Measurements from ENCODE around the gene OBI1.

OBI1 gene

DNA sequence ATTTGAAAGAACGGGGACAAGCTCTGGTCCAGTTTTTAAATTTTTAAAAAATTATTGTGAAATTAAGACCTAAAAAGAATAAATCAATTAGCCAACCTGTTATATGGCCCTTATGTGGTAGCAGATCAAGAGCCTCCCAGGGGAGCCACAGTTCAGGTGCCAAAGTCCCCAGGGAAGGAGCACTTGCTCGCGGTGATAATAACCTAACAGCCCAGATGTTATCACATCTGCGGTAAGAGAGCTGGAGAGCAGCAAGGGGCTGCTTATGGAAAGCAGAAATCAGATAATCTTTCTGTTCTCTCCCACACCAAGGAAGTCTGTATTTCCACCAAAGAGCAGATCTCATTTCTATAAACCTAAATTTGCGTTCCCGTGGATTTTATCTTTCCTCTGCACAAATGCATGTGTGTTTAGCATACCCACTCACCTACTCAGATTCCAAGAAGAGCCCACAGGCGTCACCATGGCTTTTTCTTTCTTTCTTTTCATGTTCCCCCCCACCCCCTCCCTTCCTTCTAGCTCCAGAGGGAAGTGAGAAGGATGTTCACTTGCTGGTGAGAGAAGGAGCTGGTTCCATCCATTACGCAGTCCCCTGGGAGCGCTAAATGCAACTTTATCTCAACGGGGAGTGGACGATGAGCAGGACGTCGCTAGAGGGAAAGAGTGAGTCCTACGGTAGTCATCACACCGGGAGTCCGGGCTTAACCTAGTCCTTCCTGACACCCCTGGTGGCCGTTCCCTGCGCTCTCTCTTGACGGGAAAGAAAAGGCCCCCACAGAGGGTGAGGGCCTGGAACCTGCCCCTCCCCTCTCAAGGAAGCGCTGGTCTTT lies 54.0 kb downstream of the OBI1 start:
- Histone ChIP-seq H3K4me1 (ENCODE audit: low read depth, poor library complexity, severe bottlenecking) (no peaks in the 10 kb centered on the region), H3K79me2 (ENCODE audit: insufficient read depth, low read depth) (no peaks in the 10 kb centered on the region), H3K36me3 (ENCODE audit: insufficient read depth) (no peaks in the 10 kb centered on the region), H3K9ac (no peak overlapping the region), H3K4me3 (IDR thresholded peaks at IDR 0.05; ENCODE audit: insufficient read depth, low read depth, low read length) (no peak overlapping the region), H3K27ac (no peak overlapping the region), H4K20me1 (ENCODE audit: insufficient read depth) (no peaks in the 10 kb centered on the region), H3K4me2 (no peak overlapping the region), H3K27me3 (ENCODE audit: insufficient read depth, low read depth) (no peaks in the 10 kb centered on the region), H2AFZ (ENCODE audit: low read depth) (no peak overlapping the region)
- TF ChIP-seq, protein P1, sequence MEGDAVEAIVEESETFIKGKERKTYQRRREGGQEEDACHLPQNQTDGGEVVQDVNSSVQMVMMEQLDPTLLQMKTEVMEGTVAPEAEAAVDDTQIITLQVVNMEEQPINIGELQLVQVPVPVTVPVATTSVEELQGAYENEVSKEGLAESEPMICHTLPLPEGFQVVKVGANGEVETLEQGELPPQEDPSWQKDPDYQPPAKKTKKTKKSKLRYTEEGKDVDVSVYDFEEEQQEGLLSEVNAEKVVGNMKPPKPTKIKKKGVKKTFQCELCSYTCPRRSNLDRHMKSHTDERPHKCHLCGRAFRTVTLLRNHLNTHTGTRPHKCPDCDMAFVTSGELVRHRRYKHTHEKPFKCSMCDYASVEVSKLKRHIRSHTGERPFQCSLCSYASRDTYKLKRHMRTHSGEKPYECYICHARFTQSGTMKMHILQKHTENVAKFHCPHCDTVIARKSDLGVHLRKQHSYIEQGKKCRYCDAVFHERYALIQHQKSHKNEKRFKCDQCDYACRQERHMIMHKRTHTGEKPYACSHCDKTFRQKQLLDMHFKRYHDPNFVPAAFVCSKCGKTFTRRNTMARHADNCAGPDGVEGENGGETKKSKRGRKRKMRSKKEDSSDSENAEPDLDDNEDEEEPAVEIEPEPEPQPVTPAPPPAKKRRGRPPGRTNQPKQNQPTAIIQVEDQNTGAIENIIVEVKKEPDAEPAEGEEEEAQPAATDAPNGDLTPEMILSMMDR (conservative IDR thresholded peaks at IDR 0.05; ENCODE audit: low read depth, low read length), result no peak

DNA sequence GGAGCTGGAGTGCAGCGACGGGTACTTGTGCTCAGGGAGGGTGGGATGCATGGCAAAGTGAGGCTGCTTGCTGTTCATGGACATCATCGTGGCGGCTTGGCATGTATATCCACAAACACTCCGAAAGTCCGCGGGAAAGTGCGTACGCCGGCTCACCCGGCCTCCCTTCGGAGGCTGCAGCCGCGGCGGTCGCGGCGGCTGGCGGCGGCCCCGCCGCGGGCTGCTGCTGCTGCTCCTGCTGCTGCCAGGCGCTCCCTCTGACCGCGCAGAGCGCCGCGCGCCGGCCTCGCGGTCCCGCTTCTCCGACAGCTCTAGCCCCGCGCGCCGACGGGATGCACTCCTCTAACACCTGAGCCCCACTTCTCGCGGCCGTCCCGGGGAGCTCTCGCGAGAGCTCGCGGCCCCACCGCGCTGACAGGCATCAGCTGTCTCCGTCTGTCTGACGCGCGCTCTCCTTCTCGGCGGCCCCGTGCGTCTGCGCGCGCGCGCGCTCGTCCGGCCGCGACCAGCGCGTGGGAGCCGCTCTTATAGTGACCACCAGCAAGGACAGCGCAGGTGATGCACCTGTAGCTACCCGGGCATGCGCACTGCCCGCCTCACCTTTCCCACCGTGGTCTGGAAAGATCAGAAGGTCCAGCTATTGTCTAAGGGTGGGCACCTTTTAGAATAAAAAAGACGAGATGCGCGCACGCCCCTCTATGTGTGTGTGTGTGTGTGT lies 55.6 kb downstream of the OBI1 start, which contains the start of gene POU4F1:
Gene POU4F1 (minus strand): TSS at position 313 of the 718 bp plus-strand sequence. CDS start 226 bp downstream, at position 87.
- Histone ChIP-seq H3K4me3 (IDR thresholded peaks at IDR 0.05; ENCODE audit: insufficient read depth, low read depth, low read length) (no peak within 1 kb of the TSS), H2AFZ (ENCODE audit: low read depth) (no peak within 1 kb of the TSS), H3K79me2 (ENCODE audit: insufficient read depth, low read depth) (no peaks in the 10 kb centered on the region), H3K27me3 (ENCODE audit: insufficient read depth, low read depth) (no peaks in the 10 kb centered on the region), H3K4me2 (no peak within 1 kb of the TSS), H3K9ac (no peak within 1 kb of the TSS), H3K36me3 (ENCODE audit: insufficient read depth) (no peaks in the 10 kb centered on the region), H3K4me1 (ENCODE audit: low read depth, poor library complexity, severe bottlenecking) (no peaks in the 10 kb centered on the region), H4K20me1 (ENCODE audit: insufficient read depth) (no peaks in the 10 kb centered on the region), H3K27ac (no peak within 1 kb of the TSS)
- TF ChIP-seq, protein P1 (conservative IDR thresholded peaks at IDR 0.05; ENCODE audit: low read depth, low read length), result no peak

DNA sequence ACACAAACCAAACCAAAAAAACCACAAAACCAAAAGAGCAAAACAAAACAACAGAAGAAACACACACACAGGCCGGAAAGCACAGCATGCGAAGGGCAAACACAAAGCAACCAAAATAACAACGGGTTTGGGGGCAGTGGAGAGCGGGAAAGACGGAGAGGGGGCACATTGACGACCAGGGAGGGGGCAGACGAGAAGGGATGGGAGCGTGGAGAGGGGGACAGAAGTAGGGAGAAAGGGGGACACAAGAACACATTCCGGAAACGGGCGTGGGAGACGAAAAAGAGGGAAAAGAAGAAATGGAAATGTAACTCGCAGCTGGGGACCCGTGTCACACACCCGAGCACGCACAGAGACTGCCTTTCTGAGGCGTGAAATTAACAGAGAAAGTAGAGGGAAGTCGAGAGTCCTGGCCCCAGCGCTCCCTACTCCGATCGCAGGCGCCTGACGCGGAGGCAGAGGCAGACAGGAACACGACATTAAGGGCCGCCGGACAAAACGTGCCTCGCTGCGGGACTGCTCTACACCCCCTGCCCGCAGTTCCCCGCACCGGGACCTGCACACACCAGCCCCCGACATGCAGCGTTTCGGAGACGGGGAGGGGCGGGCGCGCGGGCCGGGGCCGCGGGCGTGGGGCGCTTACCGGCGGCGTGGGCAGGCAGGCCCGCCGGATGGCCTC lies 56.3 kb downstream of the OBI1 start:
- H3K4me3 ChIP-seq (IDR thresholded peaks at IDR 0.05; ENCODE audit: insufficient read depth, low read depth, low read length), result no peak overlapping the region
- no peaks in the 10 kb centered on the region for H3K36me3 ChIP-seq (ENCODE audit: insufficient read depth)
- no peaks in the 10 kb centered on the region for H3K27me3 ChIP-seq (ENCODE audit: insufficient read depth, low read depth)
- no peak overlapping the region for H2AFZ ChIP-seq (ENCODE audit: low read depth)
- no peak overlapping the region for H3K27ac ChIP-seq
- no peak overlapping the region for H3K4me2 ChIP-seq
- H3K9ac ChIP-seq, result no peak overlapping the region
- no peaks in the 10 kb centered on the region for H3K79me2 ChIP-seq (ENCODE audit: insufficient read depth, low read depth)
- TF ChIP-seq, protein P1 (conservative IDR thresholded peaks at IDR 0.05; ENCODE audit: low read depth, low read length), result no peak
- no peaks in the 10 kb centered on the region for H4K20me1 ChIP-seq (ENCODE audit: insufficient read depth)
- H3K4me1 ChIP-seq (ENCODE audit: low read depth, poor library complexity, severe bottlenecking), result no peaks in the 10 kb centered on the region

DNA sequence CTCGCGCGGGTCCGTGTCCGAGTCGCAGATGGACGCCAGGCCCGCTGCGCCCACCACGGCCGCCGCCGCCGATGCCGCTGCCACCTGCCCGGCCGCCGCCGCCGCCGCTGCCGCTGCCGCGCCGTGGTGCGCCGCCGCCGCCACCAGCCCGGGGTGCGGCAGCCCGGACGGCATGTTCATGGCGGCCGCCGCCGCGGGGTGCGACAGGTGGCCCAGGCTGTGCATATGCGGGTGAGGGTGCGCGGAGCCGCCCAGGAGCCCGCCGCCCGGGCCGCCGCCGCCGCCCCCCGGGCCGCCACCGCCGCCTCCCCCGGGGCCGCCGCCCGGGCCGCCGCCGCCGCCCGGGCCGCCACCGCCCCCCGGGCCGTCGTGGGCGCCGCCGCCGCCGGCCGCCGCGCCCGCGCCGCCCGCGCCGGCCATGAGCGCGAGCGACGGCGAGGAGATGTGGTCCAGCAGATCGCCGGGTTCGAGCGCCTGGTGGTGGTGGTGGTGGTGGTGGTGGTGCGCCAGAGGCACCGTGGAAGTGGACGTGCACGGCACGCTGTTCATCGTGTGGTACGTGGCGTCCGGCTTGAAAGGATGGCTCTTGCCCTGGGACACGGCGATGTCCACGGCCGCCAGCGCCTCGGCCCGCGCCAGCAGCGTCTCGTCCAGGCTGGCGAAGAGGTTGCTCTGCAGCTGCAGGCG lies 56.9 kb downstream of the OBI1 start:
- Histone ChIP-seq H3K4me2 (no peak overlapping the region), H3K27ac (no peak overlapping the region), H2AFZ (ENCODE audit: low read depth) (no peak overlapping the region), H3K4me3 (IDR thresholded peaks at IDR 0.05; ENCODE audit: insufficient read depth, low read depth, low read length) (no peak overlapping the region), H3K4me1 (ENCODE audit: low read depth, poor library complexity, severe bottlenecking) (no peaks in the 10 kb centered on the region), H3K36me3 (ENCODE audit: insufficient read depth) (no peaks in the 10 kb centered on the region), H4K20me1 (ENCODE audit: insufficient read depth) (no peaks in the 10 kb centered on the region), H3K79me2 (ENCODE audit: insufficient read depth, low read depth) (no peaks in the 10 kb centered on the region), H3K9ac (no peak overlapping the region), H3K27me3 (ENCODE audit: insufficient read depth, low read depth) (no peaks in the 10 kb centered on the region)
- TF ChIP-seq, protein P1 (conservative IDR thresholded peaks at IDR 0.05; ENCODE audit: low read depth, low read length), result no peak

Measured in KMS-11 (cell line).